SJCRH30 (cell line): Measurements from ENCODE around the gene TTC9B. TPM values are rescaled to one million over a fixed set of nuclear protein-coding genes. Genes with fewer than 3 reads are reported as not detected.

ENCODE experiments used
- DNase-seq, 2 experiments: peaks; one replicate each; pipeline ENCODE4 v3.0.0-alpha.2; 2015 to 2020
- H3K27ac ChIP-seq: fragments of 250-450 bp; sonication (Bioruptor Pico); 2 replicates; pipeline ENCODE4 v1.5.1; 2020; ENCODE audit warnings: mild to moderate bottlenecking, moderate library complexity
- H3K27me3 ChIP-seq: fragments of 250-450 bp; sonication (Bioruptor Pico); 2 replicates; pipeline ENCODE4 v1.5.1; 2020; ENCODE audit warnings: mild to moderate bottlenecking, moderate library complexity
- H3K36me3 ChIP-seq: fragments of 250-450 bp; sonication (Bioruptor Pico); 2 replicates; pipeline ENCODE4 v1.5.1; 2020; ENCODE audit warnings: mild to moderate bottlenecking, moderate library complexity
- H3K4me1 ChIP-seq: fragments of 250-450 bp; sonication (Bioruptor Pico); 2 replicates; pipeline ENCODE4 v1.5.1; 2020; ENCODE audit warnings: mild to moderate bottlenecking, moderate library complexity
- H3K4me3 ChIP-seq: fragments of 250-450 bp; sonication (Bioruptor Pico); 2 replicates; pipeline ENCODE4 v1.5.1; 2020; ENCODE audit warnings: mild to moderate bottlenecking, moderate library complexity
- H3K9me3 ChIP-seq: fragments of 250-450 bp; sonication (Bioruptor Pico); replicated peaks from 2 replicates; pipeline ENCODE4 v1.5.1; 2020; ENCODE audit warnings: mild to moderate bottlenecking, moderate library complexity
- total RNA-seq: library from RNA; depleted of rRNA; stranded (reverse); fragments of >200 nt; shearing (Covaris generic); gene quantifications from 2 replicates; pipeline ENCODE4 v1.2.3, GENCODE V29; 2014

The TTC9B gene
- total RNA-seq, 1 experiment from 2014 or later: not detected

- no peaks in the 10 kb centered on the region for H3K9me3 ChIP-seq
- no peak overlapping the region for H3K4me3 ChIP-seq
- H3K27ac ChIP-seq: no peak overlapping the region
- no peak for DNase-seq
- peaks cover under 1% of the 10 kb centered on the region; the same call in 1 of the 2 replicates for H3K4me1 ChIP-seq
- peaks cover 43% of the 10 kb centered on the region for H3K36me3 ChIP-seq
- no peaks in the 10 kb centered on the region for H3K27me3 ChIP-seq
Observed at GRCh38 chr19:40254714-40255418, 36.7 kb upstream of the TTC9B start.

- Histone ChIP-seq H3K4me1 (no peaks in the 10 kb centered on the region), H3K27ac (no peak overlapping the region), H3K4me3 (no peak overlapping the region), H3K27me3 (no peaks in the 10 kb centered on the region), H3K36me3 (peaks cover 46% of the 10 kb centered on the region), H3K9me3 (no peaks in the 10 kb centered on the region)
- DNase-seq: no peak
Observed at GRCh38 chr19:40253611-40254092, 35.5 kb upstream of the TTC9B start.

GRCh38 chr19:40252395-40252794 is 34.2 kb upstream of the TTC9B start:
- no peaks in the 10 kb centered on the region for H3K27me3 ChIP-seq
- peaks cover 46% of the 10 kb centered on the region for H3K36me3 ChIP-seq
- no peaks in the 10 kb centered on the region for H3K9me3 ChIP-seq

GRCh38 chr19:40251991-40252390 is 33.8 kb upstream of the TTC9B start:
- H3K27me3 ChIP-seq: no peaks in the 10 kb centered on the region
- H3K9me3 ChIP-seq: no peaks in the 10 kb centered on the region
- no peak overlapping the region for H3K4me3 ChIP-seq
- DNase-seq: no peak
- peaks cover 46% of the 10 kb centered on the region for H3K36me3 ChIP-seq
- H3K27ac ChIP-seq: no peak overlapping the region
- no peaks in the 10 kb centered on the region for H3K4me1 ChIP-seq

More at GRCh38 chr19:40252395-40252794, 34.2 kb upstream of the TTC9B start:
- Histone ChIP-seq H3K4me1 (no peaks in the 10 kb centered on the region), H3K4me3 (no peak overlapping the region), H3K27ac (no peak overlapping the region)
- DNase-seq: no peak

DNA sequence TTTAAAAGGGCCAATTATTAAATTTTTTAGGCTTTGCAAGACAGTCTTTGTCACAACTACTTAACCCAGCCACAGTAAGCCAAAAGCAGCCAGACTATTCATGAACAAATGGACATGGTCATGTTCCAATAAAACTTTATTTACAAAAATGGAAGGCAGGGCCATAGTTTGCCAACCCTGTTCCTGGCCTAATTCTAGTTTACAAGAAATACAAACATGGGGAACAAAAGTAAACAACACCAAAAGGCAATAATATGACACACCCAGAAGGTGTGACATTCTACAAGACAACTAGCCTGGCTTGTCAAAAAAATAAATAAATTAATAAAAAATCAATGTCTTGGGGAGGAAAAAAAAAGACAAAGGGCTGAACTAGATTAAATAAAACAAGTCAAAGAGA is 33.1 kb upstream of the TTC9B start:
- peaks cover 38% of the 10 kb centered on the region for H3K36me3 ChIP-seq
- no peak overlapping the region for H3K4me3 ChIP-seq
- no peak for DNase-seq
- no peak overlapping the region for H3K27ac ChIP-seq
- H3K4me1 ChIP-seq: no peaks in the 10 kb centered on the region
- no peaks in the 10 kb centered on the region for H3K9me3 ChIP-seq
- no peaks in the 10 kb centered on the region for H3K27me3 ChIP-seq

DNA sequence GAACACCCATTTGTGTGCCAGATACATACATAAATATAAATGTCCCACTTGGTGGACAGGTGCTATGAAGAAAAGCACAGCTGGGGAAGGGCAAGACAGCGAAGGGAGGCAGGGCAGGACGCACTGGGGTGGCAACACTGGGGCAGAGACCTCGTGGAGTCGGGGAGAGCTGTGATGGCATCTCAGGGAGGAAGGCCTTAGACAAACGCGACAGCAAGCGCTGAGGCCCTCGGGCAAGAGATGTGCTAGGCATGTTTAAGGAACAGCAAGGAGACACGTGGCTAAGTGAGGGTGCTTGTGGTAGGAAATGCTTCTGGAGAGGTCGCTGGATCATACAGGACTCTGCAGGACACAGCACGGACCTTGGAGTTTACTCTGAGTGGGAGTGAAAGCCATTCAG is 31.6 kb upstream of the TTC9B start:
- Histone ChIP-seq H3K27me3 (no peaks in the 10 kb centered on the region), H3K27ac (no peak overlapping the region), H3K4me1 (no peaks in the 10 kb centered on the region), H3K4me3 (no peak overlapping the region), H3K9me3 (no peaks in the 10 kb centered on the region), H3K36me3 (peaks cover 26% of the 10 kb centered on the region)
- no peak for DNase-seq

DNA sequence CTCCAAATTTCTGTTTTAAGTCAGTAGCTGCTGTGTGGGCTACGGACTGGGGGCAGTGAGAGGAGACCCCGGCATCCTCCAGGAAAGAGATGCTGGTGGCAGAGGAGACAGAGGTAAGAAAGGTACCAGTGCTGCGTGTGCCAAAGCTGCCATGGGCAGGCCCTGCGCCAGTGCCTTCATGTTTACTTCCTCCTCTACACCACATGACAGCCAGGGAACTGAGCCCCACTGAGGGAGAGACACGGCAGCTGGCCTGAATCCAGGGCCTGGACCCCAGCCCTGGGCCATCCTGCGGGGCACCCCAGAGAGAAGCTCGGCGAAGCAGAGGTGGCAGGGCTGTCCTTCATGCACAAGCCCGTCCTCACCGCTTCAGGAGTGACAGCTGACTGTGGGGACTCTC is 31.0 kb upstream of the TTC9B start:
- no peaks in the 10 kb centered on the region for H3K9me3 ChIP-seq

GRCh38 chr19:40247735-40248262 is 29.6 kb upstream of the TTC9B start:
- Histone ChIP-seq H3K27ac (no peak overlapping the region), H3K4me1 (no peaks in the 10 kb centered on the region), H3K9me3 (no peaks in the 10 kb centered on the region), H3K36me3 (peaks cover 16% of the 10 kb centered on the region), H3K4me3 (no peak overlapping the region), H3K27me3 (no peaks in the 10 kb centered on the region)
- no peak for DNase-seq

More for the DNA sequence above, 31.0 kb upstream of the TTC9B start:
- no peak for DNase-seq
- no peaks in the 10 kb centered on the region for H3K4me1 ChIP-seq
- H3K36me3 ChIP-seq: peaks cover 26% of the 10 kb centered on the region
- H3K27ac ChIP-seq: no peak overlapping the region
- no peak overlapping the region for H3K4me3 ChIP-seq
- H3K27me3 ChIP-seq: no peaks in the 10 kb centered on the region

DNA sequence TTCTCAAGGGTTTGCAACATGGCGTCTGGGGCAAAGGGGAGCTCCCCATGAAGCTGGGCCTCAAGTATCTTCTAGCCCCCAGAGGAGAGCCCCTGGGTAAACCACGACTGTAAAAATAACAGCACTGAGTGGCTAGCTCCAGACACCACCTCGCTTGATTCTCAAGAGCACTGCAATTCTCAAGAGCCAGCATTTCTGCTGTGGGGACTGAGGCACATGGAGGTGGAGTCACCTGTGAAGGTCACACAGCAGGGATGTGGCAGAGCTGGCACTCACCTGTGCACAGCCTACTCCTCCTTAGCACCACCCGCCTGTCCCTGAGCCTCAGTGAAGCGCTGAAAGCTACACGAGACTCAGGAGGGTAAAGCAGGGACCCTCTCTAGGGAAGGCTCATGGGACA is 29.0 kb upstream of the TTC9B start:
- peaks cover 13% of the 10 kb centered on the region for H3K36me3 ChIP-seq

DNA sequence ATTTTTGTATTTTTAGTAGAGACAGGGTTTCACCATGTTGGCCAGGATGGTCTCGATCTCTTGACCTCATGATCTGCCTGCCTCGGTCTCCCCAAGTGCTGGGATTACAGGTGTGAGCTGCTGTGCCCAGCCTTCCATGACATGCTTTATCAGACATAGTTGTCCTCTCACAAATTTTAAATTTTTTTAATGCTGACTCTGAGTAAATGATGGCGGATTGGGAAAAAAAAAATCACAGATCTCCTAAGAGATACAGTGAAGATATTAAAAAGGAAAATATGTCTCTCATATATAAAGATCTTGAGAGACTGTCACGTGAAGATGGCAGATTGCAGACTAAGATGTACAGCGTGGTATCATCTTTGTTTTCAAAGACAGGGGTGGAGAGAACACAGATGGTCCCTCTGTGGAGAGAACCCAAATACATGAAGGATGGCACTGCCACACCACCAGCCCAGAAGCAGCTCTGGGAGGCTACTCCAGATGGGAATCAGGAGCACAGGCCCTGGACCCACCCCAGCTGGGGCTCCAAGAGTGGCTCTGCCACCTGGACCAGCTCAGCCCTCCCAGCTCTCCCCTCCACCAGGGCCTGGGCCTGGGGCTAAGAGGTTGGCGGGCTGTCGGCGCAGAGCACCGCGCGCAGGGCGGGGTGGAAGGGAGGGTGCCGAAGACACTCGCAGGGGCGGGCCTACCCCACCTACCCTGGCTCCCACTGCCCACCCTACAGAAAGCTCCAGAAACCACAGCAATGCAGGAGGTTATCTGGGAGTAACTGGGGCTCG is 28.3 kb upstream of the TTC9B start:
- Histone ChIP-seq H3K9me3 (no peaks in the 10 kb centered on the region), H3K27ac (no peak overlapping the region), H3K27me3 (no peaks in the 10 kb centered on the region), H3K4me3 (no peak overlapping the region), H3K4me1 (no peaks in the 10 kb centered on the region), H3K36me3 (peaks cover 13% of the 10 kb centered on the region)
- DNase-seq: no peak

More for the DNA sequence above, 29.0 kb upstream of the TTC9B start:
- Histone ChIP-seq H3K27me3 (no peaks in the 10 kb centered on the region), H3K4me1 (no peaks in the 10 kb centered on the region), H3K9me3 (no peaks in the 10 kb centered on the region), H3K27ac (no peak overlapping the region), H3K4me3 (no peak overlapping the region)
- DNase-seq: no peak

DNA sequence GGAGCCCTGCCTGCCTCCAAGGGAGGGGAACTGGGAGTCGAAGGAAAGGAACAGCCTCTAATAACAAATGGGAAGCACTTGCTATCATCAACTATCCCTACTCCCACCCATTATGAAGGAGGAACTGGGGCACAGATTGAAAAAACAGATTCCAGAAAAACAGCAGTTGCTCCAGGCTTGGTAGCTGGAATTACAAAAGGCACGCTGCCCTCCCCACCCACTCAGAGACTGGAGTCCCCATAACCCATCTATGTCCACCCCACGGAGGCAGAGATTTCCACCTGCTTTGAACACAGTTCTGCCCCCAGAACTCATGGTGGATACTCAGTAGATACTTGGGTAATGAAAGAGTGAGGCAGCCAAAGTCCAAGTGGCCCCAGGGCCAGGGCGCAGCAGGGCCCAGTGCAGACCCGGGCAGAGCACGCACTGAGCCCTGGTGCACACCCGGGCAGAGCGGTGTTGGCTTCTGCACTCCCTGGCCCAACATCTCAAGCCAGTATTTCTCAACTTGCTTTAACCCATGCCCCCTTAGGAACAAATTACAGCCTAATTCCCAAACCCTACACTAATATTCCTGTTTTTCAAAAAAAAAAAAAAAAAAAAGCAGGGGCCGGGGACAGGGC is 27.4 kb upstream of the TTC9B start:
- H3K27me3 ChIP-seq: no peaks in the 10 kb centered on the region
- peaks cover 7% of the 10 kb centered on the region for H3K36me3 ChIP-seq
- no peaks in the 10 kb centered on the region for H3K4me1 ChIP-seq
- H3K4me3 ChIP-seq: no peak overlapping the region
- no peaks in the 10 kb centered on the region for H3K9me3 ChIP-seq
- no peak overlapping the region for H3K27ac ChIP-seq
- no peak for DNase-seq

- DNase-seq: no peak
- H3K27ac ChIP-seq: no peak overlapping the region
Observed at GRCh38 chr19:40244579-40245317, 26.6 kb upstream of the TTC9B start.

DNA sequence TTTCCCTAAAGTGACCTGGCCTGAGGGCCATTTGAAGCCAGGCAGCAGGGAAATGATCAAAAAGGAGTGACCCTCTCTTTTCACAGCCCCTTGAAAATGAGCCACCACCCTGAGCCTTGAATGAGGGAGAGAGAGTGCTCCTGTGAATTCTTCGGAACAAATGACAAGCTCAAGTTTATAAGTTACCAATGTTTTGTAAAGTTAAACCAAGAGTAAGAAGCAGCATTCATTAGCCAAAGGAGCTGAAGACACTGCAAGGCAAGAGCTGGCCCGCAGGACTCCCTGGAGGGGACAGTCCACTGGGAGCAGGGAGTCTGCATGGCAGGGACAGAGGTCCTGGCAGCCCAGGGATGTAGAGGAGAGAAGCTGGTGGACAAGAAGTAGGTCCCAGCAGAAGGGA is 25.0 kb upstream of the TTC9B start:
- peaks cover 16% of the 10 kb centered on the region for H3K36me3 ChIP-seq
- H3K27me3 ChIP-seq: no peaks in the 10 kb centered on the region
- H3K4me1 ChIP-seq: no peaks in the 10 kb centered on the region
- DNase-seq: no peak
- no peaks in the 10 kb centered on the region for H3K9me3 ChIP-seq
- no peak overlapping the region for H3K4me3 ChIP-seq
- H3K27ac ChIP-seq: no peak overlapping the region

More at GRCh38 chr19:40244579-40245317, 26.6 kb upstream of the TTC9B start:
- H3K4me3 ChIP-seq: no peak overlapping the region
- no peaks in the 10 kb centered on the region for H3K27me3 ChIP-seq
- H3K4me1 ChIP-seq: no peaks in the 10 kb centered on the region
- peaks cover 8% of the 10 kb centered on the region; the same call in 1 of the 2 replicates for H3K36me3 ChIP-seq
- no peaks in the 10 kb centered on the region for H3K9me3 ChIP-seq

GRCh38 chr19:40242480-40242879 is 24.3 kb upstream of the TTC9B start:
- H3K4me3 ChIP-seq: no peak overlapping the region
- H3K4me1 ChIP-seq: no peaks in the 10 kb centered on the region
- H3K27me3 ChIP-seq: no peaks in the 10 kb centered on the region
- no peak overlapping the region for H3K27ac ChIP-seq
- H3K36me3 ChIP-seq: peaks cover 21% of the 10 kb centered on the region
- H3K9me3 ChIP-seq: no peaks in the 10 kb centered on the region
- no peak for DNase-seq
